Activated CD4-positive, alpha-beta T cell treated with anti-CD3 and anti-CD28 coated beads, Interleukin-2, amount 50 U/mL, for 1 hour (primary cell): ENCODE results near the gene KY.

Source experiments
- DNase-seq: peaks from one replicate; pipeline ENCODE4 v3.0.0-alpha.2; 2020

Gene KY

GRCh38 chr3:134667956-134668355 is 17.1 kb upstream of the KY start:
- no peak for DNase-seq

GRCh38 chr3:134667406-134667805 is 16.6 kb upstream of the KY start:
- DNase-seq, result no peak

- DNase-seq, result no peak
Observed at GRCh38 chr3:134666885-134667284, 16.1 kb upstream of the KY start.

GRCh38 chr3:134666466-134666865 is 15.6 kb upstream of the KY start:
- DNase-seq, result no peak

- DNase-seq, result no peak
Observed at GRCh38 chr3:134666052-134666451, 15.2 kb upstream of the KY start.

- no peak for DNase-seq
Observed at GRCh38 chr3:134665243-134665642, 14.4 kb upstream of the KY start.

- no peak for DNase-seq
Observed at GRCh38 chr3:134663721-134664456, 13.1 kb upstream of the KY start.

- DNase-seq, result no peak
Observed at GRCh38 chr3:134660046-134660441, 9.2 kb upstream of the KY start.

GRCh38 chr3:134659391-134660045 is 8.7 kb upstream of the KY start:
- DNase-seq, result no peak

GRCh38 chr3:134658555-134658954 is 7.7 kb upstream of the KY start:
- no peak for DNase-seq

GRCh38 chr3:134656211-134656800 is 5.5 kb upstream of the KY start:
- no peak for DNase-seq

GRCh38 chr3:134655706-134656105 is 4.9 kb upstream of the KY start:
- no peak for DNase-seq

- no peak for DNase-seq
Observed at GRCh38 chr3:134654031-134654430, 3.2 kb upstream of the KY start.

- no peak for DNase-seq
Observed at GRCh38 chr3:134652886-134653630, 2.2 kb upstream of the KY start.

GRCh38 chr3:134652409-134652831 is 1.6 kb upstream of the KY start:
- DNase-seq, result no peak

GRCh38 chr3:134651347-134652041 is 672 bp upstream of the KY start:
- DNase-seq, result no peak

GRCh38 chr3:134649106-134649705 is 1.6 kb downstream of the KY start:
- no peak for DNase-seq

GRCh38 chr3:134647902-134648760 is 2.7 kb downstream of the KY start:
- no peak for DNase-seq

GRCh38 chr3:134646086-134646485 is 4.7 kb downstream of the KY start:
- DNase-seq, result no peak

GRCh38 chr3:134645515-134645914 is 5.3 kb downstream of the KY start:
- no peak for DNase-seq

- DNase-seq, result no peak
Observed at GRCh38 chr3:134644731-134645514, 5.9 kb downstream of the KY start.
